C4-2B (cell line): ENCODE results near the gene PRDM1.

ENCODE experiments used
- CTCF ChIP-seq: fragments of 450-650 bp; conservative IDR thresholded peaks from 2 replicates; pipeline ENCODE4 v1.5.1; 2017; ENCODE audit warnings: mild to moderate bottlenecking
- ZFX ChIP-seq: fragments of 450-650 bp; IDR thresholded peaks from 2 replicates; pipeline ENCODE4 v1.6.1; 2017

GRCh38 chr6:106119546-106119945 lies 33.4 kb downstream of the PRDM1 start:
- TF ChIP-seq CTCF (no peak), ZFX (no peak)
